ENCODE data around the gene ALDH6A1.
"Not testable (repeated sequence)": the region's sequence is repeated elsewhere in the genome, so short reads cannot be mapped to it uniquely, and the experiment has no call there.

Gene ALDH6A1

DNA sequence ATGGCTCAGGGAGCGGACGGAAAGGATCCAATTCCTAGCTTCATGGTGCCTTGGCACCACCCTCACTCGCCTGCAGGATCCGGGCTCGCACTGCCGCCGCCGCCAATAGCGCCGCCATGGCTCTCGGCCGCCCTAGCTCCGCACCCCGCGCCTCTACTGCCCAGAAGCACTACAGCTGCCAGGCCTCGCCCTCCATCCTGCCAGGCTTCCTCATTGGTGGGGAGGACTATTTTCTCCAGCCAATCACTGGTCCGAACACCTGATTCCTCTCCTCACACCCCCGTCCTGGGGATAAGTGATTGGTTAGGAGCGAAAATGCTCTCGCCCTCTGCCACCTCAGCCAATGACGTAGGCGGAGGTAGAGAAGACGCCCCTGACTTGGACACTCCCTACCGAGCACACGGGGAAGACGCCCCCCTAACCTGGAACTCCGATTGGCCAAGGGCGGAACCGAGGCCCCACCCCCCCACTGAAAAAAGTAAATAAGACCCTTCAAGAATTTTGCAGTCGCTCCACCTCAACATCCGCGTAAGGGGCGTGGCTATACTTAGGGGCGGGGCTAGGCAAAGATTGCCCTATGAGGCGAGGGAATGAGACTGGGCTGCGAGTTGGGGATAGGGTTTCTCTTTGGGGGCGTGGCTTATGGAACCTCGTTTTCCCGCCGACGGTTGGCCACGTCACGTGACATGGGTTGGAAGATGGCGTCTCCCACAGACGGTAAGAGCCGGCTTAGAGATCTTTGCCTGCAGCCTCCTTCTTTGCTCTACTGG is at the start of gene ALDH6A1, which contains the start of gene LIN52:
TSS of gene ALDH6A1 (minus strand) at position 177 of the 770 bp plus-strand sequence. CDS start at position 118, 59 bp downstream.
TSS of gene LIN52 (plus strand) at position 680 of the 770 bp plus-strand sequence. CDS start at position 699, 19 bp downstream.
- Histone ChIP-seq H3K4me2 (peak within 1 kb of the TSS; percentile 93 to 100 (median 97)), H3K27ac (peak within 1 kb of the TSS; percentile 21 to 89 (median 79); a peak in 21 of 22 replicates)
- TF ChIP-seq Cebpa-rat (IDR thresholded peaks at IDR 0.05), result no peak

GRCh38 chr14:74127634-74128033 is 43.4 kb upstream of the ALDH6A1 start:
- no peaks in the 10 kb centered on the region for H3K4me1 ChIP-seq
- H3K27ac ChIP-seq, result no peak overlapping the region
- H3K27me3 ChIP-seq, result no peaks in the 10 kb centered on the region
- peaks cover 0 to 8% (median 6%) of the 10 kb centered on the region in 11 experiments; a peak in 13 of 22 replicates for H3K9me3 ChIP-seq (replicated peaks in 1 of 11)
- H4K20me1 ChIP-seq, result no peaks in the 10 kb centered on the region
- H3K36me3 ChIP-seq, result peaks cover 0 to 7% (median 0%) of the 10 kb centered on the region in 11 experiments; a peak in 4 of 22 replicates
- H3K4me2 ChIP-seq, result no peak overlapping the region
- TF ChIP-seq Cebpa-rat (IDR thresholded peaks at IDR 0.05), result no peak
- no peak overlapping the region for H3K9ac ChIP-seq
- no peak overlapping the region for H3K4me3 ChIP-seq

More for the DNA sequence above, at the start of gene ALDH6A1, which contains the start of gene LIN52:
- peaks cover 22 to 30% (median 25%) of the 10 kb centered on the region in 10 experiments for H3K4me1 ChIP-seq
- H3K4me3 ChIP-seq, result peak within 1 kb of the TSS; percentile 74 to 89 (median 84)
- peak within 1 kb of the TSS; percentile 78 to 90 (median 86) for H3K9ac ChIP-seq
- H4K20me1 ChIP-seq, result no peaks in the 10 kb centered on the region; a peak in 1 of 22 replicates
- no peaks in the 10 kb centered on the region for H3K36me3 ChIP-seq
- H3K9me3 ChIP-seq (replicated peaks in 1 of 11), result no peaks in the 10 kb centered on the region
- H3K27me3 ChIP-seq, result no peaks in the 10 kb centered on the region

DNA sequence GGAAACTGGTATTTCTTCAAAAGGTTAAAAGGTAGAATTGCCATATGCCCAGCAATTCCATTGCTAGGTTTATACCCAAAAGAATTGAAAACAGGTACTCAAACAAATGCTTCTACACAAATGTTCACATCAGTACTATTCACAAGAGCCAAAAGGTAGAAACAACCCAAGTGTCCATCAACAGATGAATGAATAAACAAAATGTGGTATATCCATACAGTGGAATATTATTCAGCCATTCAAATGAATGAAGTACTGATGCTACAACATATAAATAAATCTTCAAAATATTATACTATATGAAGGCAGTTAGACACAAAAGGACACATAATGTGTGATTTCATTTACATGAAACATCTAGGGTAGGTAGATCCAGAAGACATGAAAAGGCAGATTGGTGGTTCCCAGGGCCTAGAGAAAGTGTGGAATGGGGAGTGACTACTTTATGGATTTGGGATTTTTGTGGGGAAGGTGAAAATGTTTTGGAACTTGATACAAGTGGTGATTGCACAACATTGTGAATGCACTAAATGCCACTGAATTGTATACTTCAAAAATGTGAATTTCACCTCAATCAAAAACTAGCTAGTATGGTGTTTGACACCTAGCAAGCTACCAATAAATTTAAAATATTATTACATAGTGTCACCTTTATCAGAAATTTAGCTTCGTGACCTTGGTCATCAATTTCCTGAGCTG is 42.2 kb upstream of the ALDH6A1 start:
- Histone ChIP-seq H3K9ac (no peak overlapping the region), H3K27me3 (no peaks in the 10 kb centered on the region), H3K27ac (no peak overlapping the region), H3K4me2 (no peak overlapping the region), H3K4me1 (no peaks in the 10 kb centered on the region), H3K4me3 (no peak overlapping the region), H3K9me3 (replicated peaks in 1 of 11) (peaks cover 0 to 8% (median 6%) of the 10 kb centered on the region in 11 experiments; a peak in 13 of 22 replicates), H3K36me3 (peaks cover 0 to 7% (median 0%) of the 10 kb centered on the region in 11 experiments; a peak in 4 of 22 replicates), H4K20me1 (no peaks in the 10 kb centered on the region)
- TF ChIP-seq Cebpa-rat (IDR thresholded peaks at IDR 0.05), result peak in 2 of 11 experiments; percentile 8 to 24; a peak in 1 of 22 replicates

DNA sequence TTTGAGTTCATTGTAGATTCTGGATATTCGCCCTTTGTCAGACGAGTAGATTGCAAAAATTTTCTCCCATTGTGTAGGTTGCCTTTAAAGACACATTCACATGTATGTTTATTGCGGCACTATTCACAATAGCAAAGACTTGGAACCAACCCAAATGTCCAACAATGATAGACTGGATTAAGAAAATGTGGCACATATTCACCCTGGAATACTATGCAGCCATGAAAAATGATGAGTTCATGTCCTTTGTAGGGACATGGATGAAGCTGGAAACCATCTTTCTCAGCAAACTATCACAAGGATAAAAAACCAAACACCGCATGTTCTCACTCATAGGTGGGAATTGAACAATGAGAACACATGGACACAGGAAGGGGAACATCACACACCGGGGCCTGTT is 41.2 kb upstream of the ALDH6A1 start:
- H3K36me3 ChIP-seq, result peaks cover 0 to 14% (median 0%) of the 10 kb centered on the region in 11 experiments; a peak in 5 of 22 replicates
- not testable (repeated sequence) for H3K9me3 ChIP-seq (replicated peaks in 1 of 11); H3K4me2 ChIP-seq; H3K9ac ChIP-seq; H3K27ac ChIP-seq; H3K4me1 ChIP-seq; H4K20me1 ChIP-seq; H3K27me3 ChIP-seq; H3K4me3 ChIP-seq

GRCh38 chr14:74111395-74112216 is 27.4 kb upstream of the ALDH6A1 start:
- H3K9ac ChIP-seq, H3K4me1 ChIP-seq: not testable (repeated sequence)

DNA sequence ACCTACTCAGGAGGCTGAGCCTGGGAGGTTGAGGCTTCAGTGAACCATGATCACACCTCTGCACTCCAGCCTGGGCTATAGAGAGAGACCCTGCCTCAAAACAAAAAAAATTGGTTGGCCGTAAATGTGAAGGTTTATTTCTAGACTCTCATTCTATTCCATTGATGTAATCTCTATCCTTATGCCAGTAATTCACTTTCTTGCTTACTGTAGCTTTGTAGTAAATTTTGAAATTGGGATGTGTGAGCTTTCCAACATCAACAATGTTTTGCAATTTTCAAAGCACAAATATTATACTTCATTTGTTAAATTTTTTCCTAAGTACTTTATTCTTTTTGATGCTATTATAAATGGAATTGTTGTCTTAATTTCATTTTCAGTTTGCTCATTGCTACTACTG is 25.1 kb upstream of the ALDH6A1 start:
- H3K4me1 ChIP-seq, result no peaks in the 10 kb centered on the region
- H3K36me3 ChIP-seq, result peaks cover 0 to 50% (median 12%) of the 10 kb centered on the region in 11 experiments; a peak in 14 of 22 replicates
- H3K9me3 ChIP-seq (replicated peaks in 1 of 11), result no peaks in the 10 kb centered on the region
- no peak for TF ChIP-seq Cebpa-rat (IDR thresholded peaks at IDR 0.05)
- H3K4me2 ChIP-seq, result no peak overlapping the region
- no peak overlapping the region for H3K27ac ChIP-seq
- no peak overlapping the region for H3K4me3 ChIP-seq
- H3K9ac ChIP-seq, result no peak overlapping the region; a peak in 1 of 22 replicates
- no peaks in the 10 kb centered on the region for H3K27me3 ChIP-seq
- H4K20me1 ChIP-seq, result no peaks in the 10 kb centered on the region

More at GRCh38 chr14:74111395-74112216, 27.4 kb upstream of the ALDH6A1 start:
- H3K4me3 ChIP-seq; H3K27ac ChIP-seq; H3K4me2 ChIP-seq; H3K9me3 ChIP-seq (replicated peaks in 1 of 11); H4K20me1 ChIP-seq; H3K27me3 ChIP-seq: not testable (repeated sequence)
- H3K36me3 ChIP-seq, result peaks cover 0 to 35% (median 4%) of the 10 kb centered on the region in 11 experiments; a peak in 14 of 22 replicates

GRCh38 chr14:74105381-74105780 is 21.1 kb upstream of the ALDH6A1 start:
- Histone ChIP-seq H4K20me1 (no peaks in the 10 kb centered on the region), H3K36me3 (peaks cover 12 to 63% (median 28%) of the 10 kb centered on the region in 11 experiments; a peak in 19 of 22 replicates)

DNA sequence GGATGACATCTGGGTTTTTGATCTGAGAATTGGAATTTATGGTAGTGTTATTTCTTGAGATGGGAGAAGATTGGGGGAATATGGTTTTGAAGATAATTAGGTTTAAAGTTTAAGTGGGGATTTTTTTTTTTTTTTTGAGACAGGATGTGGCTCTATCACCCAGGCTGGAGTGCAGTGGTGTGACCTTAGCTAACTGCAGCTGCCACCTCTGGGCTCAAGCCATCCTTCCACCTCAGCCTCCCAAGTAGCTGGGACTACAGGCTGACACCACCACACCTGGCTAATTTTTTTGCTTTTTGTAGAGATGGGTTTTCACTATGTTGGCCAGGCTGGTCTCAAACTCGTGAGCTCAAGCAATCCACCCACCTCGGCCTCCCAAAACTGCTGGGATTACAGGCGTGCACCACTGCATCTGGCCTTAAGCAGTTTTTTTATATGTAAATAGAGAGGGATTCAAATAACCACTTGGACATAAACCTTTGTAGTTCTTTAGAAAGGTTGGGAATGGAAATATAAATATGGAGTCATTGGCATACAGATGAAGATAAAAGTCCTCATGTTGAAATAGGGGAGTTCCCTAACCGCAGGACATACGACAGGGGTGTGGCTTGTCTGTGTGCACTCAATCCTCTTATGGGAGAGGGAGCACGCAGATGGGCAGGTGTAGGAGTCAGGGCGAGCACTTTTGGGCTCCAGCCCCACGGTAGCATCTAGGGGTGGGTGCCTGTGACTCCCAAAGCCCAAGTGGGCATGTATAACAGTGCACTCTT is 5.2 kb upstream of the ALDH6A1 start:
- Histone ChIP-seq H3K4me1 (peaks cover 13 to 15% (median 14%) of the 10 kb centered on the region in 10 experiments), H3K4me3 (no peak overlapping the region), H3K36me3 (peaks cover 2 to 35% (median 18%) of the 10 kb centered on the region in 11 experiments; a peak in 14 of 22 replicates), H3K9ac (no peak overlapping the region), H4K20me1 (no peaks in the 10 kb centered on the region; a peak in 2 of 22 replicates), H3K4me2 (no peak overlapping the region), H3K27me3 (no peaks in the 10 kb centered on the region), H3K9me3 (replicated peaks in 1 of 11) (no peaks in the 10 kb centered on the region), H3K27ac (no peak overlapping the region)
- no peak for TF ChIP-seq Cebpa-rat (IDR thresholded peaks at IDR 0.05)

More at GRCh38 chr14:74105381-74105780, 21.1 kb upstream of the ALDH6A1 start:
- no peaks in the 10 kb centered on the region for H3K4me1 ChIP-seq
- no peak overlapping the region for H3K4me2 ChIP-seq
- TF ChIP-seq Cebpa-rat (IDR thresholded peaks at IDR 0.05), result no peak
- no peaks in the 10 kb centered on the region for H3K9me3 ChIP-seq (replicated peaks in 1 of 11)
- H3K27ac ChIP-seq, result no peak overlapping the region
- H3K9ac ChIP-seq, result no peak overlapping the region
- no peaks in the 10 kb centered on the region for H3K27me3 ChIP-seq
- no peak overlapping the region for H3K4me3 ChIP-seq

Data from BLaER1 treated with 17β-estradiol and CSF1 and Interleukin-3, amounts not matched to agents 10 nM and 100 nM (cell line).